ENCODE results near the gene GRB10.

The GRB10 gene

GRCh38 chr7:50665403-50666123 is 117.1 kb downstream of the GRB10 start:
- no peak for DNase-seq

GRCh38 chr7:50664937-50665336 is 117.8 kb downstream of the GRB10 start:
- no peak for DNase-seq

- DNase-seq: peak; percentile 90
These were observed 118.2 kb downstream of the GRB10 start for GRCh38 chr7:50664461-50664922.

DNA sequence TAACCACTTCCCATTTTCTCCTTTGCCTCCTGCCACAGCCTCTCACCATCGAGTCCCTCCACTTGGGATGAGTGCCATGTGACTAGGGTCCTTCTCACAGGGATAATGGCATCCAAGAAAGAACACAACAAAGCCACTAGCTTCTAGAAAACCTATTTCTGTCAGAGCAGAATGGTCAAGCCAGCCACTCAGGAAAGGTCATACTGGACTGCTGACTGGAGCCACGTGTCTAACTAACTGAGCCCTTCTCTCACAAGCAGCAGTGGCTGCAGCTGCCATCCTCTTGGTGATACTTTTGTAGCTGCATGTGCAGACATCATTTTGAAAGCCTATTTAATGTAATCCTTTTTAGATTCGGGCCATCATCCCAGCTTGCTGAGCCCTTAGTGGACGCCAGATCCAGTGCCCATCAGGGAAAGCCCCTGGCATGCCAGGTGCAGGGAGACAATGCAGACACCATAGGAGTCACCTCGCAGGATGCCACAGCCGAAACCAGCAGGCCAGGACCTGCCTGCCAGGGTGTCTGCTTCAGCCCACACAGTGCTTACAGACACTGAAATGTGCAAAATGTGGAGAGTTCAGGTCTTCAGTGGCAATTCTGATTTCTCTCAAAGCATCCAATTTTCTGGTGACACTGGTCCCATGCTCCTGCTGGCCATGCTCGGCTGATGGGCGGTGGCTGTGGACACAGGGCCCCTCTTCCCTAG is 119.1 kb downstream of the GRB10 start:
- peak; percentile 40 for DNase-seq

- no peak for DNase-seq
These were observed 119.7 kb downstream of the GRB10 start for GRCh38 chr7:50662996-50663395.

DNA sequence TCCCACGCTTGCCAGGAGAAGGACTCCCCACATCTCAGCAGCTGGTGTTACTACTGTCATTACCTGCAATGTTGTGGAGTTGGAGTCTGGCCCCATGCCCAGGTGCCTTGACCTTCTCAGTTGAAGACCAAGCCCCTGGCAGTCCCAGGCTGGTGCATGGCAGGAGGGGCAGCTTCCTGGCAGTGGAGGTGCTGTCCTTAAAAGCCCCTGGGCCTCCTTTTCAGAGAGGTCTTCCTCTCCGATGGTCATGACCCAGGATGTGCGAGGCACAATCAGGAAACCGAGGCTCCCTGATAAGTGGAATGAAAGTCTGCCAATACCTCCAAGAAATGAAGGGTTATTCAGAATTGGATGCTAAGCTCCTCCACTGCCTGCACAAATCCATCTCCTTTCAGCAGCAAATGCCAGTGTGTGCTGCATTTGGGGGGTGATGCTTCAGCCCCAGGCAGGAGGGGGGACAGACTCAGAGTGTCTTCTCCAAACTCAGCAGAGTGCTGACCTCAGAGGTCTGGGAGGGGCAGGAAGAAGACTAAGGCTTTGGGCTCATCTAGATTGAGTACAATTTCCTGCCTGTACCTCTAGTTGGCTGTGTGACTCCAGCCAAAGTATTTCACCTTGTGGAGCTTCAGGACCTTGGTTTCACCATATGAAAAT is 120.5 kb downstream of the GRB10 start:
- peak; percentile 81 for DNase-seq

DNA sequence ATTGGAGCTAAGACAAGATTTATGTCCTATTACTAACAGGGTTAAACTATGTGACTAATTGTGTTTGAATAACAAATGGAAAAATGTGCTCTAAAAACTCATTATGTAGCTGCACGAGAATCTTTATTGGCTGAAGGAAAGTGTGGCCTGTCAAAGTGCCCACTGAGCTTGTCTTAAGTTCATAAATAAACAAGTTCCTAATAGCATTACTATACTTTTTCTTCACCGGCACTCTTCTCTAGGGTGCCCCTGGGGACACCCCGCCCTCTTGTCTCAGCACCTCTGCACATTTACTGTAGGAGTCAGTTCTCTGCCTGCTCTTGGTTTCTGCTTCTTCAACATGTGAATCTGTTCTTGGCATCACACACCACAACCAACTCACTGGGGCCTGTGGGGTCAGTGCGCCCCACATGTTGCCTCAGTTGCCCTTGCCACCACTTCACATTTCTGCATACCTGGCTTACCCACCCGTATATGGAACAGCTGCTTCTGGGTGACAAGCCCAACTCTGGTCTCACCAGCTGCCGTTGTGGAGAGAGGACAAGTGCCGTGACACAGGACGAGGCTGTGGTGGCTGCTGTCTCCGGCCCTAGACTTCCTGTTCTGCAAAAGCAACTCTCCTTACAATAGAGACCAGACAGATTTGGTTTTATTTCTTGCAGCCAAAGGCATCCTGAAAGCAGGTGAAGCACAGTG is 121.2 kb downstream of the GRB10 start:
- DNase-seq: peak; percentile 62

- DNase-seq: no peak
These were observed 121.9 kb downstream of the GRB10 start for GRCh38 chr7:50660830-50661175.

- peak; percentile 76 for DNase-seq
These were observed 122.5 kb downstream of the GRB10 start for GRCh38 chr7:50660040-50660829.

- no peak for DNase-seq
These were observed 123.2 kb downstream of the GRB10 start for GRCh38 chr7:50659329-50659965.

GRCh38 chr7:50658696-50659095 is 124.0 kb downstream of the GRB10 start:
- DNase-seq: no peak

- no peak for DNase-seq
These were observed 124.8 kb downstream of the GRB10 start for GRCh38 chr7:50657912-50658311.

GRCh38 chr7:50657341-50657873 is 125.3 kb downstream of the GRB10 start:
- DNase-seq: no peak

- no peak for DNase-seq
These were observed 126.4 kb downstream of the GRB10 start for GRCh38 chr7:50656141-50656895.

DNA sequence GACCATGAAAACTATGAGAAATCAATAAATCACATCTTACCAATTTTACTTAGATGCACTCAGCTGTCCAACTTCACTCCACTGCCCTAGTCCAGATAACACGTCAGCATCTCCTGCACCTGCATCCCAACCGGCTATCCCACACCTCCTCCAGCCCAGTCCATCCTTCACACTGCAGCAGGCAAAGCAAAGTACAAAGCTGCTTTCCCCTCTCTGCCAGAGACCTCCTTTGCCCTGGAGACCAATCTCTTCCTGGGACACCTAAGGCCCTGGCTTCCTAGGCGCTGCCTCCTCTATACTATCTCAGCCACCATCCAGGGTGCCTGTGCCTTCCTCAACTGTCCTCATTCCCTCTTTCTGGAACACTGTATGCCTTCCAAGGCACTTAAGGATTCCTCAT is 127.2 kb downstream of the GRB10 start:
- DNase-seq: no peak

GRCh38 chr7:50655020-50655419 is 127.7 kb downstream of the GRB10 start:
- no peak for DNase-seq

DNA sequence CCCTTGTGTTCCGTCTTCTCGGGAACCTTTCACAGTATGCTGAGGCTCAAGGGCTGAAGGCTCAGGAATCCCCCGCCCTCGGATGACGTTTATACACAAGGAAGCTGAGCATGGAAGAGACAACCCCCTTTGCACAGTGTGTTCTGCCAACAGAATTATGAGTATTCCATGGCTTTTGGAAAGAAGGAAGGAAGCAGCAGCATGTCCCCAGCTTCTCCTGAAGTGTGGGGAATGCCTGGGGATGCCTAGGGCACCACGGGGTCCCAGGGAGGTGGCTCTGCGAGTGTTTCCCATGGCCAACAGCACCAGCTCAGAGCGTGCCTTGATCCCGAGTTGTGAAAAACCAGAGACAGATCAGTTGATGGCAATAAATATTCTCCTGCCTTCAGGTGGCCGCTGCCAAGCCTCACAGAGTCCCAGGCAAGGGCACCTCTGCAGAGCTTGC is 128.7 kb downstream of the GRB10 start:
- DNase-seq: no peak

GRCh38 chr7:50653126-50653864 is 129.4 kb downstream of the GRB10 start:
- no peak for DNase-seq

- DNase-seq: no peak
These were observed 130.1 kb downstream of the GRB10 start for GRCh38 chr7:50652400-50653125.

Data from activated CD4-positive, alpha-beta T cell treated with anti-CD3 and anti-CD28 coated beads, Interleukin-10, Interleukin-2, amounts not matched to agents 100 ng/mL and 50 ng/mL, durations not matched to agents 16 hours and 8 hours (primary cell).